ENCODE measurements around the gene CDC25B. TPM values are rescaled to one million over a fixed set of nuclear protein-coding genes. Genes with fewer than 3 reads are reported as not detected.

Gene CDC25B
- polyA plus RNA-seq, 1 donor (not counting 4 experiments of a cell fraction or from before 2014, with no cell fraction given), result 23.5 TPM

DNA sequence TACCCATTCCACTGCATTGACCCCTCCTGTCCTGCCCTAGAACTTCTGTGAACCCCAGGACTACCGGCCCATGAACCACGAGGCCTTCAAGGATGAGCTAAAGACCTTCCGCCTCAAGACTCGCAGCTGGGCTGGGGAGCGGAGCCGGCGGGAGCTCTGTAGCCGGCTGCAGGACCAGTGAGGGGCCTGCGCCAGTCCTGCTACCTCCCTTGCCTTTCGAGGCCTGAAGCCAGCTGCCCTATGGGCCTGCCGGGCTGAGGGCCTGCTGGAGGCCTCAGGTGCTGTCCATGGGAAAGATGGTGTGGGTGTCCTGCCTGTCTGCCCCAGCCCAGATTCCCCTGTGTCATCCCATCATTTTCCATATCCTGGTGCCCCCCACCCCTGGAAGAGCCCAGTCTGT lies 8.7 kb downstream of the CDC25B start:
- TF ChIP-seq CTCF (optimal IDR thresholded peaks at IDR 0.05 in 1 of 3, IDR thresholded peaks at IDR 0.05 in 1 of 3, conservative IDR thresholded peaks at IDR 0.05 in 1 of 3; ENCODE audit: extremely low read depth in 1 of 3, insufficient read depth in 2 of 3, low read length in 3 of 3), result no peak
- no peak for TF ChIP-seq EZH2 (IDR thresholded peaks at IDR 0.05; ENCODE audit: low read length)
- Histone ChIP-seq H3K27me3 (ENCODE audit: control insufficient read depth, extremely low read depth, insufficient read depth, low read length) (no peaks in the 10 kb centered on the region), H3K27ac (ENCODE audit: control insufficient read depth, insufficient read depth, low read length) (peak overlapping the region; percentile 99), H3K9me3 (ENCODE audit: control insufficient read depth, low read depth, low read length) (no peaks in the 10 kb centered on the region), H3K4me2 (ENCODE audit: control insufficient read depth, extremely low read depth, insufficient read depth, low read depth, low read length) (no peak overlapping the region), H2AFZ (ENCODE audit: control insufficient read depth, low read length) (no peak overlapping the region), H3K9ac (ENCODE audit: control insufficient read depth, extremely low read depth, insufficient read depth, low read length) (peak overlapping the region; percentile 24), H4K20me1 (ENCODE audit: control insufficient read depth, extremely low read depth, insufficient read depth, low read length) (no peaks in the 10 kb centered on the region), H3K9me1 (ENCODE audit: control insufficient read depth, extremely low read depth, insufficient read depth, low read length) (no peaks in the 10 kb centered on the region), H3K4me1 (ENCODE audit: control insufficient read depth, extremely low read depth, insufficient read depth, low read length) (peaks cover 76% of the 10 kb centered on the region), H3K36me3 (ENCODE audit: control insufficient read depth in 2 of 2, extremely low read depth in 1 of 2, insufficient read depth in 2 of 2, low read length in 2 of 2) (peaks cover 28 to 58% of the 10 kb centered on the region in 2 experiments), H3K4me3 (ENCODE audit: control insufficient read depth in 2 of 3, extremely low read depth in 1 of 3, insufficient read depth in 2 of 3, low read depth in 1 of 3, low read length in 3 of 3) (no peak overlapping the region), H3K79me2 (ENCODE audit: control insufficient read depth, insufficient read depth, low read length) (peaks cover 4% of the 10 kb centered on the region)
- dilution Hi-C loops (cut with MboI; ENCODE audit: extremely low pct_ligation_motif_present, low sequenced_read_pairs), result no loop called here
- FAIRE-seq (no peak), DNase-seq (ENCODE audit: low read depth, low spot score) (no peak)

DNA sequence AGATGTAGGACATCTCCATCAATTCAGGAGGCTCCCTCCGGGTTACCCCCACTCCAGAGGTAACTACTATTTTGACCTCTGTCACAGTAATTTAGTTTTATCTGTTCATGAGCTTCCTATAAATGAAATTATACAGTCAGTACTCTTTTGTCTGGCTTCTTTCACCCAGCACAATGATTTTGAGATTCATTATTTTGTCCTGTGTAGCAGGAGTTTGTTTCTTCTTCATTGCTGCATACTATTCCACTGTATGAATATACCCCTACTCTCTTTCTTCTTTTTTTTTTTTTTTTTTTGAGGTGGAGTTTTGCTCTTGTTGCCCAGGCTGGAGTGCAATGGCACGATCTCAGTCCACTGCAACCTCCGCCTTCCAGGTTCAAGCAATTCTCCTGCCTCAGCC lies 12.4 kb downstream of the CDC25B start:
- Histone ChIP-seq H3K4me3 (ENCODE audit: control insufficient read depth in 2 of 3, extremely low read depth in 1 of 3, insufficient read depth in 2 of 3, low read depth in 1 of 3, low read length in 3 of 3) (no peak overlapping the region), H3K79me2 (ENCODE audit: control insufficient read depth, insufficient read depth, low read length) (no peaks in the 10 kb centered on the region), H3K27me3 (ENCODE audit: control insufficient read depth, extremely low read depth, insufficient read depth, low read length) (no peaks in the 10 kb centered on the region), H3K36me3 (ENCODE audit: control insufficient read depth in 2 of 2, extremely low read depth in 1 of 2, insufficient read depth in 2 of 2, low read length in 2 of 2) (peaks cover 1 to 21% of the 10 kb centered on the region in 2 experiments), H3K4me2 (ENCODE audit: control insufficient read depth, extremely low read depth, insufficient read depth, low read depth, low read length) (peak overlapping the region; percentile 76), H3K9ac (ENCODE audit: control insufficient read depth, extremely low read depth, insufficient read depth, low read length) (peak overlapping the region; percentile 88), H4K20me1 (ENCODE audit: control insufficient read depth, extremely low read depth, insufficient read depth, low read length) (no peaks in the 10 kb centered on the region), H3K4me1 (ENCODE audit: control insufficient read depth, extremely low read depth, insufficient read depth, low read length) (peaks cover 71% of the 10 kb centered on the region), H3K9me3 (ENCODE audit: control insufficient read depth, low read depth, low read length) (no peaks in the 10 kb centered on the region), H3K27ac (ENCODE audit: control insufficient read depth, insufficient read depth, low read length) (peak overlapping the region; percentile 99), H3K9me1 (ENCODE audit: control insufficient read depth, extremely low read depth, insufficient read depth, low read length) (no peaks in the 10 kb centered on the region), H2AFZ (ENCODE audit: control insufficient read depth, low read length) (no peak overlapping the region)
- TF ChIP-seq EZH2 (IDR thresholded peaks at IDR 0.05; ENCODE audit: low read length), result no peak
- DNase-seq (ENCODE audit: low read depth, low spot score) (no peak), FAIRE-seq (no peak)
- dilution Hi-C loops (cut with MboI; ENCODE audit: extremely low pct_ligation_motif_present, low sequenced_read_pairs), result no loop called here

All from keratinocyte (primary cell).